GM20431 (cell line): ENCODE results near the gene LRBA.

ENCODE experiments used
- in situ Hi-C: fragments of 300-500 bp; cut with MseI, MboI; formaldehyde crosslinking; loops from one replicate; pipeline ENCODE4 v1.15.0; 2020; ENCODE audit warnings: low sequenced_read_pairs; ENCODE audit not compliant: unreplicated experiment

The LRBA gene

GRCh38 chr4:150903603-150904002 lies 111.5 kb downstream of the LRBA start:
- in situ Hi-C loops: no loop called here

GRCh38 chr4:150896497-150896896 lies 118.6 kb downstream of the LRBA start:
- in situ Hi-C loops: no loop called here

DNA sequence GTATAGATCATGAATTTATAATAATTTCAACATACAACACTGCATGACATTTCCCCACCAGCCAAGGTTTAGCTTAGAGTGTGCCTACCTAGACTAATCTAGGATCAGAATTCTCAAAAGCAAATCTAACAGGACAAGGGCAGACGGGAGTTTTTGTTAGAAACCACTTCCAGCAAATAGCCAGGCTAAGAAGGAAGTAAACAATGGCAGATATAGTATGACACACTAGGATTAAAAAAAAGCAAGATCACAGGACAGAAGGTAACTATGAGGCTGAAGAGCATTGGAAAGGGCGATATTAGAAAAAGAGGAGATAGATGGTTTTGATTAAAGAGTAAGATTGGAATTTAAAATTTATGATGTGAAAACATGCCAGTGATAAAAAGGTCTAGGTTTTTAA lies 124.8 kb downstream of the LRBA start:
- in situ Hi-C loops: no loop called here

DNA sequence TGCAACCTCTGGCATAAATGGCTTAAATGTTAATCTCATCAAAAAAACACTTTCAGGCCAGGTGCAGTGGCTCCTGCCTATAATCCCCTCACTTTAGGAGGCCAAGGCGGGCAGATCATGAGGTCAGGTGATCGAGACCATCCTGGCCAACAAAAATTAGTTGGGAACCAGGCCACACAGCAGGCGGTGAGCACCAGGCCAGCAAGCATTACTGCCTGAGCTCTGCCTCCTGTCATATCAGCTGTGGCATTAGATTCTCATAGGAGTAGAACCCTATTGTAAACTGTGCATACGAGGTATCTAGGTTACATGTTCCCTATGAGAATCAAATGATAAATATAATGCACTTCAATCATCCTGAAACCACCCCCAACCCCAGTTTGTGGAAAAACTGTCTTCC lies 125.8 kb downstream of the LRBA start:
- in situ Hi-C loops: no loop called here

GRCh38 chr4:150888625-150889024 lies 126.5 kb downstream of the LRBA start:
- in situ Hi-C loops: no loop called here

- in situ Hi-C loops: no loop called here
These were observed 126.9 kb downstream of the LRBA start for GRCh38 chr4:150888217-150888616.

DNA sequence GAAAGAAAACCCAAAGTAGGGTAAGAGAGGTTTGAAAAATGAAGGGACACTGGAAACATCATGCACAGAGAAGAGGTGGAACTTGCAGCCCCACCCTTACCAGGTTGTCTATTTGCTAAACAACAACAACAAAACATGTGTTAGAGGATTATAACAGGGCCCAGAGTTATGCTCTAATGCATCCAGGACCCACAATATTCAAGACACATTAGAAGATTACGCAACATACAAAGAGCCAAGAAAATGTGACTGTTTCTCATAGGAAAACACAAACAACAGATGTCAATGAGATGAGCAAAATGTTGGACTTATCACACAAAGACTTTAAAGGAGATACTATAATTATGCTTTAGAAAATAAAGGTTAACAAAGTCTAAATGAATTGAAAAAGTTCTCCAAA lies 128.5 kb downstream of the LRBA start:
- in situ Hi-C loops: no loop called here

DNA sequence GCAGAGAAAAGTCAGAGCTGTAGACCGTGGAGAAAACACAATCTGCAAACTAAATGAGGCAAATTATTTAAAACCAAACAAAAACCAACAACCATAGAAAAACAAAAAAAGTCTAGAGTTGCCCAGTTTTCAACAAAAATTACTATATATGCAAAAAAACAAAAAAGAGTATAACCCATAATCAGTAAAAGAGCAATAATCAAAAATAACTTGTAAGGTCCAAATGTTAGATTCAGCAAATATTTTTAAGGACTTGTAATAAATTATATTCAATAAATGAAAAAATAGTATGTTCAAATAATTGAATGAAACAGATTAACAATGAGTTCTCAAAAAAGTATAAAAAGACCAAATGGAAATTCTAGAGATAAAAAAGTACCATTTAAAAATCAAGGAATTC lies 130.5 kb downstream of the LRBA start:
- in situ Hi-C loops: no loop called here

GRCh38 chr4:150875367-150875766 lies 139.7 kb downstream of the LRBA start:
- in situ Hi-C loops: no loop called here

- in situ Hi-C loops: loop anchor here (25.0 kb wide), 2 partner anchors 587 to 862 kb away; no protein-coding TSS in a partner anchor
These were observed 140.5 kb downstream of the LRBA start for GRCh38 chr4:150874338-150875226.

- in situ Hi-C loops: loop anchor here (25.0 kb wide), 2 partner anchors 580 to 855 kb away; no protein-coding TSS in a partner anchor
These were observed 147.9 kb downstream of the LRBA start for GRCh38 chr4:150867148-150867547.

DNA sequence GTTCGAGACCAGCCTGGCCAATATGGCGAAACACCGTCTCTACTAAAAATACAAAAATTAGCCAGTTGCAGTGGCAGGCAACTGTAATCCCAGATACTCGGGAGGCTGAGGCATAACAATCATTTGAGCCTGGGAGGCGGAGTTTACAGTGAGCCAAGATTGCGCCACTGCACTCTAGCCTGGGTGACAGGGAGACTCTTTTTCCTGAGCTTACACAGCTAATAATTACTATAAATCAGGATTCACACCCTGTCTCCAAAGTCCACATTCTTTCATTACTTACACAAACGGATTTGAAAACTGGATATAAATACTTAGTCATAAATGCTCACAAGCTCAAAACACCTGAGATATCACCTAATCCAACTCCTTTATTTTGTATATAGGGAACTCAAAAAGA lies 151.6 kb downstream of the LRBA start:
- in situ Hi-C loops: loop anchor here (25.0 kb wide), 2 partner anchors 576 to 851 kb away; no protein-coding TSS in a partner anchor

- in situ Hi-C loops: loop anchor here (25.0 kb wide), 2 partner anchors 576 to 851 kb away; no protein-coding TSS in a partner anchor
These were observed 152.3 kb downstream of the LRBA start for GRCh38 chr4:150862829-150863228.

- in situ Hi-C loops: loop anchor here (25.0 kb wide), 2 partner anchors 572 to 847 kb away; no protein-coding TSS in a partner anchor
These were observed 155.6 kb downstream of the LRBA start for GRCh38 chr4:150859453-150859852.

GRCh38 chr4:150855981-150856510 lies 159.0 kb downstream of the LRBA start:
- in situ Hi-C loops: loop anchor here (25.0 kb wide), 2 partner anchors 569 to 844 kb away; no protein-coding TSS in a partner anchor

GRCh38 chr4:150854600-150854999 lies 160.5 kb downstream of the LRBA start:
- in situ Hi-C loops: loop anchor here (25.0 kb wide), 2 partner anchors 567 to 842 kb away; no protein-coding TSS in a partner anchor

GRCh38 chr4:150853882-150854281 lies 161.2 kb downstream of the LRBA start:
- in situ Hi-C loops: loop anchor here (25.0 kb wide), 2 partner anchors 567 to 842 kb away; no protein-coding TSS in a partner anchor

GRCh38 chr4:150852216-150852615 lies 162.9 kb downstream of the LRBA start:
- in situ Hi-C loops: loop anchor here (25.0 kb wide), 2 partner anchors 565 to 840 kb away; no protein-coding TSS in a partner anchor

DNA sequence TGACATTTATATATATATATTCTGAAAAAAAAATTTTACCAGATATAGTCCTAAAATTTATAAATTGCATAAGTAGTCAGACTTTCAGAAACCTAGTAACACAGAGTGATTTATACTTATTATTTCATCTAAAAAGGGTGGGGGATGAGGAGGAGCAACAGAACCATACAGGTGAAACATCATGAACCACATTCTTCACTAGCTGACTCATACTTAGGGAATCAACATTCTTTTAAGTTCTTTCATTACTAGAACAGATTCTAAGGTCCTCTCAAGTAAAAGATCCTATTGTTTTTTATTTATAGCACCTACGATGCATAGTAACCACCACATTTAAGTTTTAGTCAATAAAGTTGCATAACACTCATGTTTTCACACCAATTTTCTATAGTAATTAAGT lies 166.1 kb downstream of the LRBA start:
- in situ Hi-C loops: no loop called here

GRCh38 chr4:150828159-150828558 lies 186.9 kb downstream of the LRBA start:
- in situ Hi-C loops: no loop called here

GRCh38 chr4:150827226-150827625 lies 187.9 kb downstream of the LRBA start:
- in situ Hi-C loops: no loop called here
